RWPE2 (cell line): ENCODE results near the gene ZSCAN10.
"Not testable (repeated sequence)": the region's sequence is repeated elsewhere in the genome, so short reads cannot be mapped to it uniquely, and the experiment has no call there.

Experiments used
- ATAC-seq: fragments of 200-7000 bp; cut with Tn5 transposase; 3 replicates; pipeline ENCODE4 v1.9.1; 2021; ENCODE audit warnings: low read depth
- DNase-seq: peaks from one replicate; pipeline ENCODE4 v3.0.0-alpha.2; 2020; ENCODE audit warnings: low spot score
- H3K27ac ChIP-seq: fragments of 450-650 bp; 2 replicates; pipeline ENCODE4 v1.5.1; 2017; ENCODE audit warnings: mild to moderate bottlenecking; ENCODE audit not compliant: poor library complexity, severe bottlenecking
- H3K27me3 ChIP-seq: fragments of 250-450 bp; sonication (Bioruptor Pico); 2 replicates; pipeline ENCODE4 v1.5.1; 2021; ENCODE audit warnings: mild to moderate bottlenecking, moderate library complexity; ENCODE audit not compliant: insufficient read depth, poor library complexity, severe bottlenecking
- H3K36me3 ChIP-seq: fragments of 250-450 bp; sonication (Bioruptor Pico); 2 replicates; pipeline ENCODE4 v1.5.1; 2020; ENCODE audit warnings: low read depth, mild to moderate bottlenecking, moderate library complexity
- H3K4me1 ChIP-seq: fragments of 250-450 bp; sonication (Bioruptor Pico); 2 replicates; pipeline ENCODE4 v1.5.1; 2021; ENCODE audit warnings: mild to moderate bottlenecking, moderate library complexity; ENCODE audit not compliant: insufficient read depth, poor library complexity, severe bottlenecking
- H3K4me3 ChIP-seq: fragments of 250-450 bp; sonication (Bioruptor Pico); 2 replicates; pipeline ENCODE4 v1.5.1; 2021; ENCODE audit warnings: mild to moderate bottlenecking, moderate library complexity; ENCODE audit not compliant: severe bottlenecking
- H3K9me3 ChIP-seq: fragments of 250-450 bp; sonication (Bioruptor Pico); 2 replicates; pipeline ENCODE4 v1.5.1; 2021; ENCODE audit warnings: mild to moderate bottlenecking, moderate library complexity; ENCODE audit not compliant: severe bottlenecking
- CTCF ChIP-seq: fragments of 450-650 bp; IDR thresholded peaks from one replicate; pipeline ENCODE4 v1.5.1; 2017; ENCODE audit warnings: mild to moderate bottlenecking, moderate library complexity; ENCODE audit not compliant: poor library complexity, severe bottlenecking

ZSCAN10 gene

GRCh38 chr16:3057181-3058138 lies 41.6 kb downstream of the ZSCAN10 start:
- ATAC-seq (no peak), DNase-seq (no peak)
- H3K4me3 ChIP-seq, result no peak overlapping the region
- no peaks in the 10 kb centered on the region for H3K9me3 ChIP-seq
- no peaks in the 10 kb centered on the region for H3K36me3 ChIP-seq
- H3K27ac ChIP-seq, result no peak overlapping the region
- H3K4me1 ChIP-seq, result no peaks in the 10 kb centered on the region
- no peak for TF ChIP-seq CTCF
- no peaks in the 10 kb centered on the region for H3K27me3 ChIP-seq

- Histone ChIP-seq H3K9me3 (no peaks in the 10 kb centered on the region), H3K27me3 (no peaks in the 10 kb centered on the region), H3K4me3 (no peak overlapping the region), H3K27ac (no peak overlapping the region), H3K36me3 (no peaks in the 10 kb centered on the region), H3K4me1 (no peaks in the 10 kb centered on the region)
- DNase-seq (no peak), ATAC-seq (no peak)
- TF ChIP-seq CTCF, result no peak
Observed at GRCh38 chr16:3056336-3057180, 42.5 kb downstream of the ZSCAN10 start.

- not testable (repeated sequence) for H3K4me3 ChIP-seq, H3K36me3 ChIP-seq, H3K9me3 ChIP-seq, DNase-seq, H3K27ac ChIP-seq, H3K27me3 ChIP-seq, ATAC-seq, H3K4me1 ChIP-seq
Observed at GRCh38 chr16:3055734-3056115, 43.4 kb downstream of the ZSCAN10 start.

- Histone ChIP-seq H3K27ac (no peak overlapping the region), H3K4me3 (no peak overlapping the region), H3K4me1 (no peaks in the 10 kb centered on the region), H3K9me3 (no peaks in the 10 kb centered on the region), H3K27me3 (peaks cover 6% of the 10 kb centered on the region), H3K36me3 (no peaks in the 10 kb centered on the region)
- DNase-seq (no peak), ATAC-seq (no peak)
- no peak for TF ChIP-seq CTCF
Observed at GRCh38 chr16:3054965-3055733, 43.9 kb downstream of the ZSCAN10 start.

GRCh38 chr16:3053330-3053710 lies 45.8 kb downstream of the ZSCAN10 start:
- H3K4me3 ChIP-seq, H3K9me3 ChIP-seq, H3K27me3 ChIP-seq, H3K4me1 ChIP-seq, H3K27ac ChIP-seq, DNase-seq, ATAC-seq, H3K36me3 ChIP-seq: not testable (repeated sequence)

- not testable (repeated sequence) for ATAC-seq, H3K4me1 ChIP-seq, H3K27ac ChIP-seq, H3K9me3 ChIP-seq, H3K36me3 ChIP-seq, H3K4me3 ChIP-seq, DNase-seq
- H3K27me3 ChIP-seq, result peaks cover 14% of the 10 kb centered on the region
Observed at GRCh38 chr16:3052571-3053329, 46.3 kb downstream of the ZSCAN10 start.
